Measurements from ENCODE around the gene NPL. TPM values are rescaled to one million over a fixed set of nuclear protein-coding genes. Genes with fewer than 3 reads are reported as not detected.

The NPL gene
- total and polyA plus RNA-seq, 12 donors = 4.8 to 31.7 (median 21.2) TPM

GRCh38 chr1:182834326-182834725 lies 44.8 kb downstream of the NPL start:
- no peak overlapping the region for H3K27ac ChIP-seq
- TF ChIP-seq CTCF (IDR thresholded peaks at IDR 0.05) = no peak
- TF ChIP-seq POLR2A (IDR thresholded peaks at IDR 0.05) = no peak
- no peaks in the 10 kb centered on the region for H3K27me3 ChIP-seq
- no peak overlapping the region for H3K4me3 ChIP-seq
- no peaks in the 10 kb centered on the region for H3K4me1 ChIP-seq (replicated peaks in 1 of 2)
- intact Hi-C loops (cut with DNase I) = no loop called here
- no peak for DNase-seq
- no peaks in the 10 kb centered on the region for H3K36me3 ChIP-seq (replicated peaks in 1 of 2)
- 92 to 96% (median 93%) methylated on average over 2 of the region's 2 CpGs for WGBS, 4 donors
- no peaks in the 10 kb centered on the region for H3K9me3 ChIP-seq (replicated peaks in 1 of 3)

- H3K27me3 ChIP-seq = no peaks in the 10 kb centered on the region
- H3K27ac ChIP-seq = no peak overlapping the region
- intact Hi-C loops (cut with DNase I) = no loop called here
- no peaks in the 10 kb centered on the region for H3K36me3 ChIP-seq (replicated peaks in 1 of 2)
- no peak for DNase-seq
- WGBS, 4 donors = 79 to 95% (median 87%) methylated on average over 8 to 10 of the region's 10 CpGs
- peaks cover 6 to 8% of the 10 kb centered on the region in 2 donors for H3K4me1 ChIP-seq (replicated peaks in 1 of 2)
- H3K9me3 ChIP-seq (replicated peaks in 1 of 3) = no peaks in the 10 kb centered on the region
- TF ChIP-seq POLR2A (IDR thresholded peaks at IDR 0.05) = no peak
- H3K4me3 ChIP-seq = no peak overlapping the region
Observed at GRCh38 chr1:182835806-182836205, 46.2 kb downstream of the NPL start.

GRCh38 chr1:182839209-182840066 lies 49.9 kb downstream of the NPL start, which contains the start of gene DHX9:
Gene DHX9 (plus strand): TSS chr1:182839347. CDS start chr1:182842567, 3,220 bp downstream.
- intact Hi-C loops (cut with DNase I) = no loop called here
- Histone ChIP-seq H3K27me3 (no peaks in the 10 kb centered on the region), H3K27ac (peak within 1 kb of the TSS; percentile 73 to 99 (median 87)), H3K4me3 (peak within 1 kb of the TSS; percentile 53 to 96 (median 78)), H3K36me3 (replicated peaks in 1 of 2) (peaks cover 0 to 7% of the 10 kb centered on the region in 2 donors), H3K9me3 (replicated peaks in 1 of 3) (no peaks in the 10 kb centered on the region), H3K4me1 (replicated peaks in 1 of 2) (peaks cover 12 to 36% of the 10 kb centered on the region in 2 donors)
- DNase-seq = peak; percentile 91 to 97 (median 94)
- peak; percentile 85 to 87 for TF ChIP-seq POLR2A (IDR thresholded peaks at IDR 0.05)
- peak in 4 of 6 experiments; percentile 23 to 43 (median 32) for TF ChIP-seq CTCF (IDR thresholded peaks at IDR 0.05)
- 0 to 1% (median 1%) methylated on average over 26 to 92 of the region's 92 CpGs for WGBS, 4 donors

- intact Hi-C loops (cut with DNase I) = no loop called here
Observed at GRCh38 chr1:182841368-182841988, 51.9 kb downstream of the NPL start.

More at GRCh38 chr1:182841368-182841988, 51.9 kb downstream of the NPL start:
- peaks cover 0 to 27% of the 10 kb centered on the region in 2 donors for H3K36me3 ChIP-seq (replicated peaks in 1 of 2)
- H3K27me3 ChIP-seq = no peaks in the 10 kb centered on the region
- no peak for DNase-seq
- WGBS, 4 donors = 57 to 64% (median 59%) methylated on average over 10 of the region's 10 CpGs
- no peaks in the 10 kb centered on the region for H3K9me3 ChIP-seq (replicated peaks in 1 of 3)
- no peak for TF ChIP-seq POLR2A (IDR thresholded peaks at IDR 0.05)
- TF ChIP-seq CTCF (IDR thresholded peaks at IDR 0.05) = no peak
- H3K4me1 ChIP-seq (replicated peaks in 1 of 2) = peaks cover 12 to 36% of the 10 kb centered on the region in 2 donors
- peak overlapping the region in 1 of 4 donors; percentile 96 for H3K4me3 ChIP-seq
- no peak overlapping the region for H3K27ac ChIP-seq
